Bronchial epithelial cell (primary cell): ENCODE measurements around the gene TMEM151B. TPM values are rescaled to one million over a fixed set of nuclear protein-coding genes. Genes with fewer than 3 reads are reported as not detected.
"Not testable (repeated sequence)": the region's sequence is repeated elsewhere in the genome, so short reads cannot be mapped to it uniquely, and the experiment has no call there.

ENCODE experiments used
- DNase-seq: peaks from one replicate; pipeline ENCODE4 v3.0.0-alpha.2; 2010; ENCODE audit warnings: low read depth
- FAIRE-seq: peaks from 2 replicates; lab custom pipeline; 2011; peaks lifted over from hg19 to GRCh38; lab: Jason Lieb, UNC
- H3K27me3 ChIP-seq: 2 replicates; pipeline ENCODE4 v1.5.1; 2011; ENCODE audit warnings: low read length; ENCODE audit not compliant: control insufficient read depth, insufficient read depth
- H3K36me3 ChIP-seq: 2 replicates; pipeline ENCODE4 v1.5.1; 2011; ENCODE audit warnings: low read length; ENCODE audit not compliant: control insufficient read depth, insufficient read depth
- H3K4me3 ChIP-seq: 2 replicates; pipeline ENCODE4 v1.5.1; 2011; ENCODE audit warnings: mild to moderate bottlenecking, low read depth, low read length, control low read depth
- CTCF ChIP-seq: IDR thresholded peaks from 2 replicates; pipeline ENCODE4 v1.5.1; 2011; ENCODE audit warnings: mild to moderate bottlenecking, moderate library complexity, low read length, control low read depth, inconsistent platforms; ENCODE audit not compliant: insufficient read depth, severe bottlenecking
- total RNA-seq: library from RNA; depleted of rRNA; stranded (reverse); fragments of >200 nt; gene quantifications from 2 replicates; pipeline ENCODE4 v1.2.1, GENCODE V29; 2014

The TMEM151B gene
- total RNA-seq, 1 donor from 2014 or later: not detected

- Histone ChIP-seq H3K27me3 (no peaks in the 10 kb centered on the region), H3K36me3 (no peaks in the 10 kb centered on the region), H3K4me3 (no peak overlapping the region)
- FAIRE-seq (no peak), DNase-seq (no peak)
- TF ChIP-seq CTCF: no peak
Observed at GRCh38 chr6:44230034-44230675, 40.1 kb upstream of the TMEM151B start.

- H3K27me3 ChIP-seq, DNase-seq, H3K36me3 ChIP-seq, H3K4me3 ChIP-seq, FAIRE-seq: not testable (repeated sequence)
Observed at GRCh38 chr6:44231426-44231825, 38.8 kb upstream of the TMEM151B start.

GRCh38 chr6:44232676-44233566 lies 37.3 kb upstream of the TMEM151B start:
- TF ChIP-seq CTCF: no peak
- no peak for DNase-seq
- no peak overlapping the region for H3K4me3 ChIP-seq
- FAIRE-seq: no peak
- no peaks in the 10 kb centered on the region for H3K27me3 ChIP-seq
- no peaks in the 10 kb centered on the region for H3K36me3 ChIP-seq

- TF ChIP-seq CTCF: no peak
- Histone ChIP-seq H3K36me3 (no peaks in the 10 kb centered on the region), H3K4me3 (no peak overlapping the region), H3K27me3 (no peaks in the 10 kb centered on the region)
- no peak for DNase-seq
- no peak for FAIRE-seq
Observed at GRCh38 chr6:44233567-44234100, 36.6 kb upstream of the TMEM151B start.

- peak; percentile 73 for TF ChIP-seq CTCF
- no peak overlapping the region for H3K4me3 ChIP-seq
- no peaks in the 10 kb centered on the region for H3K27me3 ChIP-seq
- H3K36me3 ChIP-seq: no peaks in the 10 kb centered on the region
- peak; percentile 76 for DNase-seq
- FAIRE-seq: no peak
Observed at GRCh38 chr6:44234101-44235025, 35.9 kb upstream of the TMEM151B start.
